ENCODE results near the gene ZNF385D. TPM values are rescaled to one million over a fixed set of nuclear protein-coding genes. Genes with fewer than 3 reads are reported as not detected.

The ZNF385D gene
- total RNA-seq, 1 experiment from 2014 or later: not detected

DNA sequence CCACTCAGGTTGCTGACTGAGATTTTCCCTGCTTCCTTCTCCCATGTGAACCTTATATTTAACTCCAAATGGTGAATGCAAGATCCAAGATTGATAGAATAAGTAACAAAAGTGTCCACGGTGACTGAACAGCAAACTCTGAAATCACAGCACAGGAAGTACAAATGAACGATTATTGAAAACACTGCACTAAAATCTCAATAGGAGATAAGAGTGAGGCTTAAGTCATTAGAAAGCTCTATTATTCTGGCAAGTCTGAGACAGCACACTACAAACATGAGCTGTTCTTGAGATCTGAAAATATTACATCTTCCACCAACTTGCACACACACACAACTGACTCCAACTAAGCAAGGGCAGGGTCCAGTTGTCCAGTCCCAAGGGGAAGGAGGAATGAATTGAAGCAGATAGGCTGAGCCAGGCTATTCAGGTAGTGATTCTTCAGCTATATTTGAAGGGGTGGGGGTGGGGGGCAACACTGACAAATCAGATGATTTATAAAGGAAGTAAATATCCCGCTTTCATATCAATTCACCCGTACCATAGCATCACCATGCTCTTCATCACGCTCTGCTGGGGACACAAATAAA lies 2.9 kb downstream of the ZNF385D start:
- H3K27ac ChIP-seq (ENCODE audit: low read depth, low read length): no peak overlapping the region
- H3K4me3 ChIP-seq (replicated peaks in 1 of 2; ENCODE audit: low read depth in 1 of 2, low read length in 2 of 2): no peak overlapping the region
- H3K4me2 ChIP-seq (ENCODE audit: low read length): no peak overlapping the region
- ChIA-PET POLR2A (no interaction called here), CTCF (no interaction called here), RAD21 (ENCODE audit: low non-redundant PET in 1 of 2, low total read pairs in 2 of 2, uncharacterized antibody in 2 of 2, unreplicated experiment in 2 of 2) (no interaction called here)
- intact Hi-C loops (cut with micrococcal nuclease): no loop called here
- H3K9me3 ChIP-seq (ENCODE audit: control insufficient read depth in 1 of 2, insufficient read depth in 1 of 2, low read depth in 1 of 2, low read length in 2 of 2): peaks cover 0 to 20% of the 10 kb centered on the region in 2 experiments; a peak in 1 of 4 replicates
- no peak overlapping the region for H3K9ac ChIP-seq (ENCODE audit: low read length)
- no peaks in the 10 kb centered on the region for H4K20me1 ChIP-seq (ENCODE audit: insufficient read depth)
- H3K4me1 ChIP-seq (ENCODE audit: control insufficient read depth in 1 of 2, insufficient read depth in 2 of 2, low read length in 2 of 2): no peaks in the 10 kb centered on the region
- DNase-seq (ENCODE audit: low read depth, low spot score) (no peak), ATAC-seq (no peak)
- H2AFZ ChIP-seq (ENCODE audit: low read depth, low read length, poor library complexity, severe bottlenecking): no peak overlapping the region
- no TSS peak for BruUV-seq (replicated peaks)
- no peaks in the 10 kb centered on the region for H3K9me2 ChIP-seq (ENCODE audit: insufficient read depth)
- no peaks in the 10 kb centered on the region; a peak in 1 of 4 replicates for H3K36me3 ChIP-seq (ENCODE audit: control insufficient read depth in 1 of 2, insufficient read depth in 2 of 2, low read length in 2 of 2)
- H3K27me3 ChIP-seq (ENCODE audit: insufficient read depth, low read length): no peaks in the 10 kb centered on the region
- TF ChIP-seq EGR1 (IDR thresholded peaks at IDR 0.05; ENCODE audit: low read depth): no peak
- no peak for TF ChIP-seq YY1 (IDR thresholded peaks at IDR 0.05; ENCODE audit: extremely low read depth, insufficient replicate concordance, low read depth, low read length)
- TF ChIP-seq SRF (IDR thresholded peaks at IDR 0.05; ENCODE audit: low read depth): no peak
- TF ChIP-seq CBX3 (IDR thresholded peaks at IDR 0.05; ENCODE audit: low read depth): no peak
- no peak for TF ChIP-seq RAD21 (IDR thresholded peaks at IDR 0.05; ENCODE audit: low read depth)
- TF ChIP-seq, protein P1, sequence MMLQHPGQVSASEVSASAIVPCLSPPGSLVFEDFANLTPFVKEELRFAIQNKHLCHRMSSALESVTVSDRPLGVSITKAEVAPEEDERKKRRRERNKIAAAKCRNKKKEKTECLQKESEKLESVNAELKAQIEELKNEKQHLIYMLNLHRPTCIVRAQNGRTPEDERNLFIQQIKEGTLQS (IDR thresholded peaks at IDR 0.05): no peak
- TF ChIP-seq JUND (IDR thresholded peaks at IDR 0.05): no peak
- TF ChIP-seq EZH2phosphoT487 (IDR thresholded peaks at IDR 0.05; ENCODE audit: borderline replicate concordance): no peak
- TF ChIP-seq, protein P2, sequence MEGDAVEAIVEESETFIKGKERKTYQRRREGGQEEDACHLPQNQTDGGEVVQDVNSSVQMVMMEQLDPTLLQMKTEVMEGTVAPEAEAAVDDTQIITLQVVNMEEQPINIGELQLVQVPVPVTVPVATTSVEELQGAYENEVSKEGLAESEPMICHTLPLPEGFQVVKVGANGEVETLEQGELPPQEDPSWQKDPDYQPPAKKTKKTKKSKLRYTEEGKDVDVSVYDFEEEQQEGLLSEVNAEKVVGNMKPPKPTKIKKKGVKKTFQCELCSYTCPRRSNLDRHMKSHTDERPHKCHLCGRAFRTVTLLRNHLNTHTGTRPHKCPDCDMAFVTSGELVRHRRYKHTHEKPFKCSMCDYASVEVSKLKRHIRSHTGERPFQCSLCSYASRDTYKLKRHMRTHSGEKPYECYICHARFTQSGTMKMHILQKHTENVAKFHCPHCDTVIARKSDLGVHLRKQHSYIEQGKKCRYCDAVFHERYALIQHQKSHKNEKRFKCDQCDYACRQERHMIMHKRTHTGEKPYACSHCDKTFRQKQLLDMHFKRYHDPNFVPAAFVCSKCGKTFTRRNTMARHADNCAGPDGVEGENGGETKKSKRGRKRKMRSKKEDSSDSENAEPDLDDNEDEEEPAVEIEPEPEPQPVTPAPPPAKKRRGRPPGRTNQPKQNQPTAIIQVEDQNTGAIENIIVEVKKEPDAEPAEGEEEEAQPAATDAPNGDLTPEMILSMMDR (IDR thresholded peaks at IDR 0.05 in 2 of 3, conservative IDR thresholded peaks at IDR 0.05 in 1 of 3; ENCODE audit: borderline replicate concordance in 1 of 3, insufficient read depth in 1 of 3, low read depth in 2 of 3, low read length in 2 of 3): no peak
- TF ChIP-seq, protein P3, sequence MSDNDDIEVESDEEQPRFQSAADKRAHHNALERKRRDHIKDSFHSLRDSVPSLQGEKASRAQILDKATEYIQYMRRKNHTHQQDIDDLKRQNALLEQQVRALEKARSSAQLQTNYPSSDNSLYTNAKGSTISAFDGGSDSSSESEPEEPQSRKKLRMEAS (IDR thresholded peaks at IDR 0.05): no peak
- no peaks in the 10 kb centered on the region for H3K79me2 ChIP-seq (ENCODE audit: insufficient read depth, low read length)

Data from HCT116 (cell line).